K562 (cell line): Measurements from ENCODE around the gene ZFP92. TPM values are rescaled to one million over a fixed set of nuclear protein-coding genes. Genes with fewer than 3 reads are reported as not detected.

ENCODE experiments used
- AFF1 ChIP-seq, 2 experiments: fragments of 450-650 bp; IDR thresholded peaks; 2 replicates each; pipeline ENCODE4 v1.6.1; 2018; ENCODE audit warnings: mild to moderate bottlenecking in 2 of 2, low read depth in 1 of 2; ENCODE audit not compliant: partially characterized antibody in 2 of 2
- CCNT2 ChIP-seq: IDR thresholded peaks from 2 replicates; pipeline ENCODE4 v1.6.1; 2011; ENCODE audit warnings: borderline replicate concordance, low read depth, mild to moderate bottlenecking, moderate library complexity, mixed read lengths, low read length; ENCODE audit not compliant: insufficient read length; ENCODE audit errors: extremely low read depth
- CEBPB ChIP-seq: fragments of 450-650 bp; IDR thresholded peaks from 2 replicates; pipeline ENCODE4 v1.6.1; 2016; ENCODE audit warnings: missing genetic modification characterization, missing compliant biosample characterization
- CTCF ChIP-seq, 3 experiments: IDR thresholded peaks in 2 of 3; conservative IDR thresholded peaks in 1 of 3; 2 replicates each; pipeline ENCODE4 v1.5.1; 2011 to 2012; ENCODE audit warnings: low read length in 3 of 3, mild to moderate bottlenecking in 3 of 3, control low read depth in 2 of 3, improper control_type of control experiment in 1 of 3, inconsistent platforms in 1 of 3, low read depth in 1 of 3, mixed read lengths in 1 of 3, moderate library complexity in 1 of 3; ENCODE audit not compliant: insufficient read depth in 2 of 3
- DIDO1 ChIP-seq: fragments of 450-650 bp; IDR thresholded peaks from 2 replicates; pipeline ENCODE4 v1.6.1; 2016; ENCODE audit warnings: low read depth, missing biosample characterization, missing genetic modification characterization
- GATAD2A ChIP-seq: fragments of 450-650 bp; IDR thresholded peaks from 2 replicates; pipeline ENCODE4 v1.6.1; 2017
- GTF2E2 ChIP-seq: fragments of 200-800 bp; sonication (Bioruptor generic); IDR thresholded peaks from 2 replicates; pipeline ENCODE4 v1.6.1; 2016; ENCODE audit warnings: missing genetic modification characterization, missing compliant biosample characterization
- ILK ChIP-seq: fragments of 450-650 bp; IDR thresholded peaks from 2 replicates; pipeline ENCODE4 v1.6.1; 2016; ENCODE audit warnings: missing genetic modification characterization, low read depth, mild to moderate bottlenecking, missing compliant biosample characterization, moderate library complexity, borderline replicate concordance
- KDM1A ChIP-seq, 2 experiments: fragments of 450-650 bp; IDR thresholded peaks; 2 replicates each; pipeline ENCODE4 v1.6.1; 2016; ENCODE audit warnings: mild to moderate bottlenecking in 2 of 2
- LARP7 ChIP-seq: fragments of 450-650 bp; IDR thresholded peaks from 2 replicates; pipeline ENCODE4 v1.6.1; 2016
- MYNN ChIP-seq, 2 experiments: sonication (generic); formaldehyde crosslinking in 1 of 2; IDR thresholded peaks; 2 replicates each; pipeline versions ENCODE4 v1.5.0 to v1.6.1; 2016 to 2020; ENCODE audit warnings: antibody characterized with exemption in 1 of 2, missing genetic modification reagents in 1 of 2
- NCOA1 ChIP-seq: fragments of 450-650 bp; IDR thresholded peaks from 2 replicates; pipeline ENCODE4 v1.6.1; 2016; ENCODE audit warnings: low read depth
- NFATC3 ChIP-seq: fragments of 450-650 bp; IDR thresholded peaks from 2 replicates; pipeline ENCODE4 v1.6.1; 2017; ENCODE audit warnings: mild to moderate bottlenecking
- NFRKB ChIP-seq: fragments of 450-650 bp; IDR thresholded peaks from 2 replicates; pipeline ENCODE4 v1.6.1; 2016; ENCODE audit warnings: low read depth
- PREB ChIP-seq: sonication (generic); formaldehyde crosslinking; IDR thresholded peaks from 2 replicates; pipeline ENCODE4 v1.8.1; 2023; ENCODE audit warnings: mild to moderate bottlenecking, missing genetic modification reagents
- PYGO2 ChIP-seq: fragments of 450-650 bp; IDR thresholded peaks from 2 replicates; pipeline ENCODE4 v1.6.1; 2016; ENCODE audit warnings: mild to moderate bottlenecking, missing genetic modification characterization, moderate library complexity, missing compliant biosample characterization
- SMARCE1 ChIP-seq: fragments of 450-650 bp; IDR thresholded peaks from 2 replicates; pipeline ENCODE4 v1.7.1; 2016; ENCODE audit warnings: mild to moderate bottlenecking
- TCF15 ChIP-seq: fragments of 250-450 bp; sonication (Bioruptor Pico); IDR thresholded peaks from 2 replicates; pipeline ENCODE4 v1.8.0; 2022; ENCODE audit warnings: moderate library complexity, mild to moderate bottlenecking, inconsistent platforms
- TCF7L2 ChIP-seq: fragments of 150-350 bp; IDR thresholded peaks from 2 replicates; pipeline ENCODE4 v1.6.1; 2016; ENCODE audit warnings: low read depth, mild to moderate bottlenecking, low read length, moderate library complexity
- ZNF224 ChIP-seq: sonication (generic); formaldehyde crosslinking; IDR thresholded peaks from 2 replicates; pipeline ENCODE4 v1.8.0; 2022; ENCODE audit warnings: mild to moderate bottlenecking, missing genetic modification reagents
- ZNF699 ChIP-seq: fragments of 250-450 bp; sonication (Bioruptor Pico); IDR thresholded peaks from 2 replicates; pipeline ENCODE4 v1.8.0; 2021; ENCODE audit warnings: mild to moderate bottlenecking, moderate library complexity; ENCODE audit not compliant: insufficient replicate concordance
- polyA plus RNA-seq, 8 experiments: library from polyadenylated mRNA; depleted of rRNA in 4 of 8; stranded (reverse) in 5 of 8; unstranded in 3 of 8; fragments of >200 nt; fragmentation: Nextera tagmentation in 2 of 8; fragmentation: Illumina TruSeq in 1 of 8; extraction: Ambion mirVana in 2 of 8; extraction: Trizol in 1 of 8; gene quantifications; 2 replicates each; pipeline versions ENCODE4 v1.2.1 to v1.2.3, GENCODE V29; 2011 to 2014; ENCODE audit warnings: inconsistent platforms in 1 of 8, missing spikeins in 1 of 8
- total RNA-seq, 7 experiments: library from RNA; depleted of rRNA in 6 of 7; stranded (reverse); fragments of >200 nt in 6 of 7; fragmentation: Illumina TruSeq in 2 of 7; extraction: Trizol in 2 of 7; gene quantifications; 2 replicates each; pipeline versions ENCODE4 v1.2.1 to v1.2.3, GENCODE V29; 2011 to 2021; ENCODE audit warnings: low replicate concordance in 1 of 7

ZFP92 gene
- total and polyA plus RNA-seq, 9 of the 15 experiments (the other 6 are each of a cell fraction or from before 2014, with no cell fraction given): 0.32 to 3.3 (median 1.8) TPM

GRCh38 chrX:153381684-153382532, 29.4 kb upstream of the ZFP92 start (continued):
- TF ChIP-seq KDM1A (IDR thresholded peaks at IDR 0.05) (peak; percentile 71 to 73; a peak in 3 of 4 replicates), ZNF699 (no peak), TCF7L2 (no peak), ILK (no peak), LARP7 (no peak), PYGO2 (tag) (no peak), NCOA1 (no peak), TCF15 (CRISPR knock-in tag) (no peak), PREB (CRISPR knock-in tag) (no peak), MYNN (IDR thresholded peaks at IDR 0.05) (peak; percentile 95), MYNN (CRISPR knock-in tag; IDR thresholded peaks at IDR 0.05) (peak; percentile 69; the same call in 1 of the 2 replicates), ZNF224 (CRISPR knock-in tag) (no peak), CCNT2 (no peak), CEBPB (no peak), GATAD2A (0 out of 2 replicates have a peak, but pooled peaks have one; percentile 72), DIDO1 (tag) (no peak), SMARCE1 (peak; percentile 13; the same call in 1 of the 2 replicates), NFATC3 (no peak), NFRKB (no peak), AFF1 (IDR thresholded peaks at IDR 0.05; ENCODE audit: low read depth in 1 of 2, partially characterized antibody in 2 of 2) (no peak), CTCF (IDR thresholded peaks at IDR 0.05 in 2 of 3, conservative IDR thresholded peaks at IDR 0.05 in 1 of 3; ENCODE audit: insufficient read depth in 2 of 3, low read depth in 1 of 3, low read length in 3 of 3) (peak; percentile 46 to 57 (median 56)), GTF2E2 (tag) (no peak)
